Stimulated activated CD8-positive, alpha-beta memory T cell treated with anti-CD3 and anti-CD28 coated beads, Interleukin-7, amount 100 ng/mL, for 4 hours (primary cell): ENCODE data around the gene CISD2.
"Not testable (repeated sequence)": the region's sequence is repeated elsewhere in the genome, so short reads cannot be mapped to it uniquely, and the experiment has no call there.

ENCODE experiments used
- DNase-seq, 2 donors: peaks; one replicate each; pipeline ENCODE4 v3.0.0-alpha.2; 2020; ENCODE audit warnings: low read depth in 2 of 2

CISD2 gene

GRCh38 chr4:102849579-102850104 lies 19.1 kb upstream of the CISD2 start:
- no peak for DNase-seq

- no peak for DNase-seq
Observed at GRCh38 chr4:102850370-102850769, 18.4 kb upstream of the CISD2 start.

GRCh38 chr4:102858828-102859464 lies 9.8 kb upstream of the CISD2 start:
- DNase-seq = no peak

GRCh38 chr4:102860611-102861324 lies 8.0 kb upstream of the CISD2 start:
- no peak for DNase-seq

GRCh38 chr4:102862016-102862415 lies 6.8 kb upstream of the CISD2 start:
- DNase-seq = no peak

GRCh38 chr4:102862747-102863146 lies 6.0 kb upstream of the CISD2 start:
- no peak for DNase-seq

- DNase-seq = not testable (repeated sequence)
Observed at GRCh38 chr4:102865327-102865726, 3.5 kb upstream of the CISD2 start.

GRCh38 chr4:102867278-102868152 lies 1.3 kb upstream of the CISD2 start:
- DNase-seq = no peak

GRCh38 chr4:102868153-102868780 lies 525 bp upstream of the CISD2 start:
- no peak for DNase-seq

- DNase-seq = peak; percentile 64 to 72
Observed at GRCh38 chr4:102869569-102870197, 891 bp downstream of the CISD2 start.

- no peak for DNase-seq
Observed at GRCh38 chr4:102871772-102872171, 3.0 kb downstream of the CISD2 start.

- DNase-seq = not testable (repeated sequence)
Observed at GRCh38 chr4:102877477-102878106, 8.8 kb downstream of the CISD2 start.

- not testable (repeated sequence) for DNase-seq
Observed at GRCh38 chr4:102878349-102878748, 9.6 kb downstream of the CISD2 start.

GRCh38 chr4:102878901-102879300 lies 10.1 kb downstream of the CISD2 start:
- DNase-seq = no peak

- no peak for DNase-seq
Observed at GRCh38 chr4:102881343-102881742, 12.6 kb downstream of the CISD2 start.

- DNase-seq = no peak
Observed at GRCh38 chr4:102883278-102883677, 14.5 kb downstream of the CISD2 start.

GRCh38 chr4:102888570-102888969 lies 19.8 kb downstream of the CISD2 start:
- not testable (repeated sequence) for DNase-seq

GRCh38 chr4:102889866-102890265 lies 21.1 kb downstream of the CISD2 start:
- not testable (repeated sequence) for DNase-seq

GRCh38 chr4:102896547-102896946 lies 27.8 kb downstream of the CISD2 start:
- not testable (repeated sequence) for DNase-seq

GRCh38 chr4:102897610-102898009 lies 28.8 kb downstream of the CISD2 start:
- DNase-seq = not testable (repeated sequence)

GRCh38 chr4:102901804-102902203 lies 33.0 kb downstream of the CISD2 start:
- DNase-seq = no peak
